Stimulated activated CD8-positive, alpha-beta memory T cell treated with anti-CD3 and anti-CD28 coated beads, Interleukin-4, amount 100 ng/mL, for 48 hours (primary cell): ENCODE results near the gene RAB3GAP1.
"Not testable (repeated sequence)": the region's sequence is repeated elsewhere in the genome, so short reads cannot be mapped to it uniquely, and the experiment has no call there.

Experiments used
- DNase-seq: peaks from one replicate; pipeline ENCODE4 v3.0.0-alpha.2; 2020

The RAB3GAP1 gene

GRCh38 chr2:135052042-135052876 lies at the start of gene RAB3GAP1:
Gene RAB3GAP1 (plus strand): TSS chr2:135052292. CDS start chr2:135052308, 16 bp downstream.
- peak; percentile 94 for DNase-seq

- no peak for DNase-seq
Observed at GRCh38 chr2:135002836-135003235, 49.3 kb upstream of the RAB3GAP1 start.

DNA sequence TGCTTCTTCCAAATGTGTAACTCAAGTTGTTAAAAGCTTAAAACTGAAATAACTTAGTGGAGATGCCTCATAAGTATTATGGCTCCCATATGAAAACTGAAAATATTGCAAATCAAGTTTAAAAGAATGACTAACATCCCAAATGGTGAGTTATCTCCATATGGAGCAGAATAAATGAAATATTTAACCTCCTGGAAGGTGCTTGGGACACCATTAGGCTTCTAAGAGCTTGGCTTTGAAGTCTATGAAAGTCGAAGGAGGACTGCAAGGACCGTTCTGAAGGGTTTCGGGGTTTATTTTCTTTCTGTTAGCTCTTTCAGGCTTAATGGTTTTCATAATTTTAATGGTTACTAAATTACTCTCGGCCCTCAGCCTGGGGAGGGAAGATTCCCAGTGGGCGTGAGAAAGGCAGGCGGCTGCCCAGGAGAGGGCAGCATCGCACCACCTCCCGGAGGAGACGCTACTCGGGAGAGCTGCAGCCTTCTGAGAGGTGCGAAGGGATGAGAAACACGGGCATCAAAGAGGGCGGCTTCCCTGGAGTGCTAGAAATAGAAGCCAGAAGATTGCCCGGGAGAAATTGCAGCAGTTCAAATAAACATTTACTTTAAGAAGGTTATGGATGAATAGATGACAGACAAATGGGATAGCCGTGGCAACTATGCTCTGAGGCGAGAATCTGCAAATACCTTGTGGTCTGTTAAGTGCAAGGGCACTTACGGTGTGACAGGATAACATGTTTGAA lies 47.9 kb upstream of the RAB3GAP1 start:
- DNase-seq: peak; percentile 83

GRCh38 chr2:135005753-135006152 lies 46.3 kb upstream of the RAB3GAP1 start:
- no peak for DNase-seq

- no peak for DNase-seq
Observed at GRCh38 chr2:135009339-135009738, 42.8 kb upstream of the RAB3GAP1 start.

DNA sequence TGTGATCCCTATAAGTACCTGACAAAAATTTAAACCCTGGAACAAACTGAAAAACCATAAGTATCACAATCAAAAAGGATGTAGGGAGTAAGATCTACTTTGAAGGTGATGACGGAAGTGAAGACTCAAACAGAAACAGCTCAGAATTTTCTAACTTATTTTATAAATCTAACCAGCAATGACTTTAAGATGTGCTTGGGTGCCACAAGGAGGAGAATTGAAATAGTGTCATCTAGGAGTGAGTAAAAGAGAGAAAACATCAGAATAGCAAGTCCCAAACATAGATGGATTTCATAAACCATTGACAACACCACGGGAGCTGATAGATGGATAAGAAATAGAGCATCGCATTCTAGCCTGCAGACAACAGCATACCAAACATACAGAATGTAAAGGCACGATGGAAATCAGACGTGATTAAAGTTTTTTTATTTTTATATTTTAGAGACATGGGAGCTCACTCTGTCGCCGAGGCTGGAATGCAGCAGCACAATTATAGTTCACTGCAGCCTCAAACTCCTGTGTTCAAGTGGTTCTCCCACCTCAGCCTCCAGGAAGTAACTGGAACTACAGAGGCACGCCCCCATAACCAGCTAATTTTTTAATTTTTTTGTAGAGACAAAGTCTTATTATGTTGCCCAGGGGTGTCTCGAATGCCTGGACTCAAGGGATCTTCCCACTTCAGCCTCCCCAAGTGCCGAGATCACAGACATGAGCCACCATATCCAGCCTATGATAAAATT lies 41.7 kb upstream of the RAB3GAP1 start:
- DNase-seq: no peak

GRCh38 chr2:135011633-135012032 lies 40.5 kb upstream of the RAB3GAP1 start:
- DNase-seq: no peak

- DNase-seq: no peak
Observed at GRCh38 chr2:135021618-135022017, 30.5 kb upstream of the RAB3GAP1 start.

GRCh38 chr2:135022952-135023880 lies 28.9 kb upstream of the RAB3GAP1 start:
- DNase-seq: no peak

DNA sequence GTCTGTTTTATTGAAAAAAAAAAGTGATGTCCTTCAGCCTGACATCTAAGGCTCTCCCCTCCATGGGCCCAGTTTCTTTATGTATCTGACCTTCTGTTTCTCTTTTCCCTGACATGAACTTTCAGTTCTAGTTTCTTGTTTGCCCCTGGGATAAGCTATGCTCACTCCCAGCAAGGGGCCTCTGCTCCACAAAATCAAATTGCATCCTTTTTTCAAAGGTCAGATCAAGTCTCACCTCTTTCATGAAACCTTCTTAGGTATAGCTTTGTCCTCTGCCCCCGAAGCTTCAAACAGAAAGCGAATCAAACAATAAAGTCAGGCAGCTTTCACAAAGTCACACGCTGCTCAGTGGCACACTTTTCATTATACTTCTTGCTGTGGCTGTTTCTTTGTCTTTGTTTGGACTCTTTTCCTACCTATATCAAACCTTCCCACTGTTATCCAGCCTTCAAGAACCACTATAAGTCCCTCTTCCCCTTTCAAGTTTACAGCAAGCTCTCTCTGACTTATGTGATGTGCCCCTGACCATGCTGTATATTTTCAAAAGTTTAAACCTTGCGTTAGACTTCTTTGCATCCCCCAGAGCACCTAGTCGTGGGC lies 28.1 kb upstream of the RAB3GAP1 start:
- DNase-seq: no peak

- DNase-seq: no peak
Observed at GRCh38 chr2:135029481-135030134, 22.5 kb upstream of the RAB3GAP1 start.

DNA sequence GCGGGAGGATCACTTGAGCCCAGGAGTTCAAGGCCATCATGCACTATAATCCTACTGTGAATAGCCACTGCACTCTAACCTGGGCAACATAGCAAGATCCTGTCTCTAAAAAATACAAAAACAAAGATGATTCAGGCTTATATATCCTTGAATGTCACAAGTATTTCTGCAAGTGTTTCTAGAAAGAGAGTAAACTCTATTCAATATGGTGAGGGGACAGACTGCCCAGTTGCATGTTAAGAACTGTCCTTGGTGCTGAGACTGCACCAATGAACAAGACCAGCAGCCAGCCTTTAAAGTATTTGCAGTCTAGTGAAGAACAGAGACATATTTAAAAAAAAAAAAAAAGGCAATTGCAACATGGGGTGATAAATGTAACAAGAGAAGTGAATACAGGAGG lies 21.3 kb upstream of the RAB3GAP1 start:
- no peak for DNase-seq

GRCh38 chr2:135033216-135033615 lies 18.9 kb upstream of the RAB3GAP1 start:
- DNase-seq: not testable (repeated sequence)

GRCh38 chr2:135037831-135038230 lies 14.3 kb upstream of the RAB3GAP1 start:
- DNase-seq: no peak

DNA sequence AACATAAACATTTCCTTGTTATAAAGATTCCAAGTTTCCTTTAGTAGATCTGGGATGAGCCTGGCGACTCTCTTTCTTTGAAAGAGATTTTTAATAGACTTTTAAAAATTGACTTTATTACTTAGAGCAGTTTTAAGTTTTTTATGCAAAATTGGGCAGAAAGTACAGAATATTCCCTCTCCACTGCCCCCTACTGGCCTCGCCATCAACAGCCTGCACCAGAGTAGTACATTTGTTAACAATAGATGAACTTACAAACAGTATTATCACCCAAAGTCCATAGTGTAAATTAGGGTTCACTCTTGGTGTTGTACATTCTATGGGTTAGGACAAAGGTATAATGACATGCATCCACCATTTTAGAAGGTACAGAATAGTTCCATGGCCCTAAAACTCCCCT lies 8.7 kb upstream of the RAB3GAP1 start:
- peak; percentile 69 for DNase-seq

GRCh38 chr2:135047300-135047699 lies 4.8 kb upstream of the RAB3GAP1 start, which contains the start of gene MAP3K19:
Gene MAP3K19 (minus strand): TSS chr2:135047447. CDS start chr2:135024647, 22,800 bp downstream.
- DNase-seq: no peak

DNA sequence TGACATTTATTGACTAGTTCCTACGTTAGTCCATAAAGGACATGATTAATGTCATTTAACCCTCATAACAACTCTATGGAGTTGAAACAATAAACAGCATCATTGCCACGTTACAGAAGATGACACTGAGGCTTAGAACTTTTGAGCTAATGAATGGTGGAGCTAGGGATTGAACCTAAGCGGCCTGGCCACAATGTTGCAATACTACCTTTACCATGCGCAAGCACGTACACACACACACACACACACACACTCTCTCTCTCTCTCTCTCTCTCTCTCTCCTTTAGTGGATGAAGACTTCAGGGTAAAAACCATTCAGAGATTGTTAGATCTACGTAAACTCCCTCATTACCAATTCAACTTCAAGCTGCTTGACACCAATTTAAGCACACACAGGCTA lies 4.0 kb upstream of the RAB3GAP1 start:
- no peak for DNase-seq

DNA sequence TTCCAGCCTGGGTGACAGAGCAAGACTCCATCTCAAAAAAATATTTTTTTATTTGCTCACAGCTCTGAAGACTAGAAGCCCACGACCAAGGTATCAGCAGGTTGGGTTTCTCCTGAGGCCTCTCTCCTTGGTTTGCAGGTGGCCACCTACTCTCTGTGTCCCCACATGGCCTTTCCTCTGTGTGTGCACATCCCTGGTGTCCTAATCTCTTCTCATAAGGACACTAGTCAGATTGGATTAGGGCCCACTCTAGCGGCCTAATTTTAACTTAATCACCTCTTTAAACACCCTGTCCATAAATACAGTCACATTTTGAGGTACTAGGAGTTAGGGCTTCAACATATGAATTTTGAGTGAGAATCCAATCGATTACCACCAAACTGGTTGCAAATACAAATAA lies 2.0 kb upstream of the RAB3GAP1 start:
- DNase-seq: no peak

DNA sequence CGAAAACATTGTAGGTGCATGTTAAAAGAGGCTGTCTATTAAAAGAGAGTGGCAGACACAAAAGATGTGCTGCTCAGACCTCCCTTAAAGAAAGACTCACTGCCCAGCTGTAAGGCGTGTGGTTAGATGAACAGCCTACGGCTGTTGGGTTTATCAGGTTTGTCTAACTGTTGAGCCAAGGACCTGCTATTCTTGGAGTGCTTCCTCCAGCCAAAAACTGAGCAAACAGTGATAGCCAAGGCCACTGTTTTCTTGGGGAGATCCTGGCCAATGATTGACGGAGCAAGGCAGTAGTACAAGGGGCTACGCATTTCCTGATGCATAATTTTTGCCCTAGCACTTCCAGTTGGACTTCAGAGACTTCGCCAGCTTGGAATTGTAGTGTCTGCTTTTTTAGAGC lies 1.4 kb upstream of the RAB3GAP1 start:
- DNase-seq: no peak

DNA sequence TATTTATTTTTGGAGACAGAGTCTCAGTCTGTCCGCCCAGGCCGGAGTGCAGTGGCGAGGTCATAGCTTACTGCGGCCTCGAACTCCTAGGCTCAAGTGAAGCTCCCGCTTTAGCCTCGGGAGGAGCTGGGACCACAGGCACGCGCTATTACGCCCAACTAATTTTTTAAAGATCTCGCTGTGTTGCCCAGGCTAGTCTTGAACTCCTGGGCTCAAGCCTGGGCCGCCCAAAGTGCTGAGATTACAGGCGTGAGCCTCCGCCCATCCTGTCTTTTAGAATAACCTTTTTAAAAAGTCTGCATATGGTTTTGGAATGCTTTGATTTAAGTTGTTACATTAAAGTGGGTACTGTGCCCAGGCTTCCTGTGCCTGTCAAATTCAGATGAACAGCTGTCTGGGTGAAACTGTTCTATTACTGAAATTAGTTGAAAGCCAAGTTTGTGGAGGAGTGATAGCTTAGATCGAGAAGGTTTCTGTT lies 944 bp downstream of the RAB3GAP1 start:
- peak; percentile 41 for DNase-seq

DNA sequence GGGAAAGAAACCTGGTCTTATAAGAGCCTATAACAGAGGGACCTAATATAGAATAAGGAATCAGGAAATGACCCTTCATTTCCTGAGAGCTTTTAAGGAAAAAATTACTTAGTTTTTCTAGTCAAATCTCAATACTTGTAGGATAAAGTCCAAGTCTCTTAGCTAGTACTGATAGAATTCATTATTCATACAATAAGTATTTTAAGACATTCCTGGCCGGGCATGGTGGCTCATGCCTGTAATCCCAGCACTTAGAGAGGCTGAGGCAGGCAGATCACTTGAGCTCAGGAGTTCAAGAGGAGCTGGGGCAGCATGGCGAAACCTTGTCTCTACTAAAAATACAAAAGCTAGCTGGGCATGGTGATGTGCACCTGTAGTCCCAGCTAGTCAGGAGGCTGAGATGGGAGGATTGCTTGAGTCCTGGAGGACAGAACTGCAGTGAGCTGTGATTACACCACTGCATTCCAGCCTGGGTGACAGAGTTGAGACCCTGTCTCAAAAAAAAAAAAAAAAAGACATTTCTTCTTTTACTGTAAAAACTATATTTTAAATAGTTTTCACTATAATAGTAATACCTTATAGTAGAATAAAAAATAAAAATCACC lies 3.2 kb downstream of the RAB3GAP1 start:
- no peak for DNase-seq
